K562 (cell line): ENCODE data around the gene ACADVL. TPM values are rescaled to one million over a fixed set of nuclear protein-coding genes. Genes with fewer than 3 reads are reported as not detected.

Experiments used
- ATAC-seq: fragments of 200-7000 bp; cut with Tn5 transposase; 3 replicates; pipeline ENCODE4 v1.9.1; 2020; ENCODE audit warnings: moderate library complexity
- Bru-seq: library from RNA; stranded (reverse); fragments of 400-500 nt; gene quantifications from one replicate; lab custom pipeline; 2021; lab: Mats Ljungman, UMichigan
- BruChase-seq, 2 experiments: library from RNA; stranded (reverse); fragments of 400-500 nt; gene quantifications; one replicate each; lab custom pipeline; 2021; lab: Mats Ljungman, UMichigan
- BruUV-seq: library from RNA; stranded (reverse); fragments of 400-500 nt; replicated peaks from 2 replicates; lab custom pipeline; 2021; lab: Mats Ljungman, UMichigan
- CTCF ChIA-PET: fragments of 300-600 bp; formaldehyde crosslinking; extraction: SDS; loops from one replicate; lab custom pipeline; 2021; ENCODE audit warnings: low intra/inter-chr PET ratio; lab: Yijun Ruan, JAX
- POLR2A ChIA-PET: fragments of 300-600, 350-650 bp; sonication (Branson Sonifier 250); formaldehyde crosslinking; extraction: SDS; loops from one replicate; lab custom pipeline; 2021; ENCODE audit warnings: antibody characterized with exemption, inconsistent platforms; lab: Yijun Ruan, JAX
- DNase-seq, 4 experiments: peaks; one replicate each; pipeline versions ENCODE4 v3.0.0 to v3.0.0-alpha.2; 2011 to 2018; ENCODE audit warnings: low spot score in 3 of 4, mixed read lengths in 3 of 4; ENCODE audit errors: extremely low read depth in 1 of 4
- FAIRE-seq: peaks from 2 replicates; lab custom pipeline; 2011; peaks lifted over from hg19 to GRCh38; lab: Jason Lieb, UNC
- H2AFZ ChIP-seq: 2 replicates; pipeline ENCODE4 v1.6.0; 2011; ENCODE audit warnings: low read depth, low read length, control low read depth, inconsistent platforms
- H3K27ac ChIP-seq: fragments of 200-600 bp; 3 replicates; pipeline ENCODE4 v1.8.0; 2011; ENCODE audit warnings: low read depth, mild to moderate bottlenecking, control low read depth, inconsistent platforms, low read length, moderate library complexity, mixed read lengths; ENCODE audit errors: extremely low read depth
- H3K27me3 ChIP-seq, 2 experiments: fragments of 300-600 bp in 1 of 2; 2 replicates in 1 of 2; 3 replicates in 1 of 2; pipeline versions ENCODE4 v1.6.0 to v1.8.0; 2011; ENCODE audit warnings: inconsistent platforms in 2 of 2, low read length in 2 of 2, mild to moderate bottlenecking in 1 of 2, mixed read lengths in 1 of 2, moderate library complexity in 1 of 2; ENCODE audit not compliant: control insufficient read depth in 2 of 2, insufficient read depth in 2 of 2
- H3K36me3 ChIP-seq: fragments of 300-600 bp; 3 replicates; pipeline ENCODE4 v1.8.0; 2011; ENCODE audit warnings: mild to moderate bottlenecking, low read length, inconsistent platforms; ENCODE audit not compliant: control insufficient read depth, insufficient read depth
- H3K4me1 ChIP-seq, 2 experiments: fragments of 200-600 bp in 1 of 2; replicated peaks in 1 of 2; 2 replicates in 1 of 2; 3 replicates in 1 of 2; pipeline versions ENCODE4 v1.5.1 to v1.8.0; 2011; ENCODE audit warnings: inconsistent platforms in 2 of 2, low read length in 2 of 2, mild to moderate bottlenecking in 1 of 2, mixed read lengths in 1 of 2, moderate library complexity in 1 of 2; ENCODE audit not compliant: control insufficient read depth in 2 of 2, insufficient read depth in 2 of 2
- H3K4me2 ChIP-seq: 2 replicates; pipeline ENCODE4 v1.6.1; 2011; ENCODE audit warnings: low read length, control low read depth, inconsistent platforms, mixed read lengths; ENCODE audit not compliant: insufficient read depth
- H3K4me3 ChIP-seq: fragments of 200-600 bp; sonication (generic), shearing (Covaris generic); 2 replicates; pipeline ENCODE4 v1.5.1; 2016; ENCODE audit warnings: control low read depth, inconsistent platforms
- H3K79me2 ChIP-seq: fragments of 200-600 bp; 3 replicates; pipeline ENCODE4 v1.8.0; 2011; ENCODE audit warnings: low read length, inconsistent platforms; ENCODE audit not compliant: control insufficient read depth, insufficient read depth
- H3K9ac ChIP-seq, 2 experiments: 2 replicates each; pipeline versions ENCODE4 v1.6.0 to v1.6.1; 2011; ENCODE audit warnings: low read depth in 2 of 2, low read length in 2 of 2, control low read depth in 1 of 2, inconsistent platforms in 1 of 2, mild to moderate bottlenecking in 1 of 2, mixed read lengths in 1 of 2; ENCODE audit not compliant: insufficient read depth in 1 of 2
- H3K9me1 ChIP-seq: one replicate; pipeline ENCODE4 v1.6.0; 2011; ENCODE audit warnings: inconsistent platforms, mild to moderate bottlenecking, low read length, moderate library complexity; ENCODE audit not compliant: control insufficient read depth, insufficient read depth
- H3K9me3 ChIP-seq: replicated peaks from 2 replicates; pipeline ENCODE4 v1.5.1; 2011; ENCODE audit warnings: low read depth, low read length, inconsistent platforms; ENCODE audit not compliant: control insufficient read depth, insufficient read depth
- H4K20me1 ChIP-seq: replicated peaks from 2 replicates; pipeline ENCODE4 v1.6.1; 2011; ENCODE audit warnings: low read length, inconsistent platforms, mixed read lengths; ENCODE audit not compliant: control insufficient read depth, insufficient read depth
- FOXK2 ChIP-seq, 2 experiments: fragments of 450-650 bp; IDR thresholded peaks in 1 of 2; conservative IDR thresholded peaks in 1 of 2; 2 replicates each; pipeline ENCODE4 v1.6.1; 2016; ENCODE audit warnings: low read depth in 2 of 2, mild to moderate bottlenecking in 1 of 2
- MLX ChIP-seq, 2 experiments: fragments of 450-650 bp in 1 of 2; sonication (generic) in 1 of 2; formaldehyde crosslinking; conservative IDR thresholded peaks; 2 replicates each; pipeline versions ENCODE4 v1.4.0 to v1.8.1; 2020 to 2022; ENCODE audit warnings: mild to moderate bottlenecking in 1 of 2, missing genetic modification reagents in 1 of 2
- NCOA1 ChIP-seq: fragments of 450-650 bp; IDR thresholded peaks from 2 replicates; pipeline ENCODE4 v1.6.1; 2016; ENCODE audit warnings: low read depth
- SMARCB1 ChIP-seq: IDR thresholded peaks from 2 replicates; pipeline ENCODE4 v1.6.1; 2011; ENCODE audit warnings: improper control_type of control experiment, low read depth; ENCODE audit not compliant: insufficient read length
- STAT6 ChIP-seq: sonication (generic); formaldehyde crosslinking; IDR thresholded peaks from 2 replicates; pipeline ENCODE4 v1.8.1; 2023; ENCODE audit warnings: mild to moderate bottlenecking, missing genetic modification reagents
- ZBTB26 ChIP-seq: fragments of 450-650 bp; formaldehyde crosslinking; IDR thresholded peaks from 2 replicates; pipeline ENCODE4 v1.4.0; 2022; ENCODE audit warnings: missing genetic modification characterization
- ZNF143 ChIP-seq: sonication (generic); formaldehyde crosslinking; IDR thresholded peaks from 2 replicates; pipeline ENCODE4 v1.9.0; 2022; ENCODE audit warnings: mild to moderate bottlenecking, missing genetic modification reagents
- ZNF253 ChIP-seq: fragments of 250-450 bp; sonication (Bioruptor Pico); conservative IDR thresholded peaks from 2 replicates; pipeline ENCODE4 v1.6.1; 2021; ENCODE audit warnings: mild to moderate bottlenecking
- ZNF75A ChIP-seq: fragments of 450-650 bp; formaldehyde crosslinking; IDR thresholded peaks from 2 replicates; pipeline ENCODE4 v1.4.0; 2020; ENCODE audit warnings: mild to moderate bottlenecking
- WGBS: fragments of 100-300 bp; shearing (Covaris generic); methylation state at CpG from one replicate; pipeline ENCODE4 v1.1.6; 2016; ENCODE audit warnings: low coverage, mixed read lengths; ENCODE audit not compliant: insufficient coverage; ENCODE audit errors: missing lambda C conversion rate; 5-methylcytosine and 5-hydroxymethylcytosine counted together
- in situ Hi-C: fragments of 300-500 bp; cut with MboI; formaldehyde crosslinking; loops from 4 replicates; pipeline ENCODE4 v1.15.0; 2018; ENCODE audit warnings: inconsistent platforms, mixed read lengths
- intact Hi-C: fragments of 100-400 bp; cut with micrococcal nuclease; formaldehyde crosslinking; loops from 2 replicates; pipeline ENCODE4 v1.14.2; 2022
- long read RNA-seq, 3 experiments: library from polyadenylated mRNA in 2 of 3; library from RNA in 1 of 3; unstranded in 2 of 3; stranded (forward) in 1 of 3; transcript quantifications; one replicate each; pipeline ENCODE4 v2.0.0, GENCODE V29; 2019 to 2022
- polyA minus RNA-seq, 3 experiments: library from RNA; depleted of rRNA, polyadenylated mRNA; stranded (reverse); fragments of >200 nt; gene quantifications; 2 replicates each; pipeline ENCODE4 v1.2.3, GENCODE V29; 2011
- polyA plus RNA-seq, 8 experiments: library from polyadenylated mRNA; depleted of rRNA in 4 of 8; stranded (reverse) in 5 of 8; unstranded in 3 of 8; fragments of >200 nt; fragmentation: Nextera tagmentation in 2 of 8; fragmentation: Illumina TruSeq in 1 of 8; extraction: Ambion mirVana in 2 of 8; extraction: Trizol in 1 of 8; gene quantifications; 2 replicates each; pipeline versions ENCODE4 v1.2.1 to v1.2.3, GENCODE V29; 2011 to 2014; ENCODE audit warnings: inconsistent platforms in 1 of 8, missing spikeins in 1 of 8
- total RNA-seq, 7 experiments: library from RNA; depleted of rRNA in 6 of 7; stranded (reverse); fragments of >200 nt in 6 of 7; fragmentation: Illumina TruSeq in 2 of 7; extraction: Trizol in 2 of 7; gene quantifications; 2 replicates each; pipeline versions ENCODE4 v1.2.1 to v1.2.3, GENCODE V29; 2011 to 2021; ENCODE audit warnings: low replicate concordance in 1 of 7

The ACADVL gene
- 1,164 and 2,824 TPM in 2 replicates for total RNA-seq (2011; cell fraction: chromatin; rRNA removed; ENCODE audit: low replicate concordance)
- 1,687 and 1,801 TPM in 2 replicates for total RNA-seq (2011; cell fraction: nucleolus; rRNA removed)
- 1,262 and 1,361 TPM in 2 replicates for total RNA-seq (2011; cell fraction: nucleoplasm; rRNA removed)
- total RNA-seq (2014; rRNA removed): 214 and 235 TPM in 2 replicates
- 87.0 and 117 TPM in 2 replicates for total RNA-seq (2014; rRNA removed; fragmentation: Illumina TruSeq; extraction: Trizol)
- 180 and 194 TPM in 2 replicates for total RNA-seq (2015; rRNA removed; fragmentation: Illumina TruSeq; extraction: Trizol)
- 283 and 313 TPM in 2 replicates for total RNA-seq (2021)
- 261 and 459 TPM in 2 replicates for polyA plus RNA-seq (2011; rRNA removed)
- polyA plus RNA-seq (2011; cell fraction: cytosol; rRNA removed): 206 and 297 TPM in 2 replicates
- polyA plus RNA-seq (2011; cell fraction: nucleus; rRNA removed): 4,218 and 4,978 TPM in 2 replicates
- 380 and 644 TPM in 2 replicates for polyA plus RNA-seq (2012)
- polyA plus RNA-seq (2014; fragmentation: Illumina TruSeq; extraction: Trizol): 241 and 269 TPM in 2 replicates
- 10 to 100 TPM; 25.5 to 46.2 TPM for polyA plus RNA-seq (2014; fragmentation: Nextera tagmentation; extraction: Ambion mirVana)
- 376 and 449 TPM in 2 replicates for polyA plus RNA-seq (2014; rRNA removed)
- polyA minus RNA-seq (2011; rRNA and poly(A)+ RNA removed): 93.6 and 95.1 TPM in 2 replicates
- 82.1 and 82.9 TPM in 2 replicates for polyA minus RNA-seq (2011; cell fraction: cytosol; rRNA and poly(A)+ RNA removed)
- polyA minus RNA-seq (2011; cell fraction: nucleus; rRNA and poly(A)+ RNA removed): 363 and 519 TPM in 2 replicates
- percentile 80 among the genes with signal in this experiment for Bru-seq, nascent RNA
- BruChase-seq, experiment 1, labeled RNA remaining after a 2-hour chase: percentile 74 among the genes with signal in this experiment
- percentile 85 among the genes with signal in this experiment for BruChase-seq, experiment 2, labeled RNA remaining after a 6-hour chase
- long read RNA-seq, experiment 1, transcript ACADVL-214 (1 exons, 1,732 nt): minor isoform, 7 of 636 reads
- long read RNA-seq, experiment 1, transcript ACADVL-201 (19 exons, 2,352 nt): minor isoform, 34 of 636 reads
- long read RNA-seq, experiment 1, transcript ACADVL-202 (19 exons, 2,191 nt): minor isoform, 25 of 636 reads
- long read RNA-seq, experiment 1, transcript ACADVL-203 (20 exons, 2,323 nt): major isoform, 320 of 636 reads
- long read RNA-seq, experiment 1, partial matches to known transcripts: 157 of 636 reads
- long read RNA-seq, experiment 1, other reads (novel, unspliced or antisense): 88 of 636 reads
- long read RNA-seq, experiment 2, transcript ACADVL-203 (20 exons, 2,323 nt): major isoform, 51 of 116 reads
- long read RNA-seq, experiment 2, partial matches to known transcripts: 27 of 116 reads
- long read RNA-seq, experiment 2, other reads (novel, unspliced or antisense): 30 of 116 reads
- long read RNA-seq, experiment 3, transcript ACADVL-203 (20 exons, 2,323 nt): major isoform, 73 of 104 reads
- long read RNA-seq, experiment 3, partial matches to known transcripts: 8 of 104 reads
- long read RNA-seq, experiment 3, other reads (novel, unspliced or antisense): 14 of 104 reads

- Histone ChIP-seq H2AFZ (peak within 1 kb of the TSS; percentile 94), H4K20me1 (peaks cover 6% of the 10 kb centered on the region), H3K4me2 (peak within 1 kb of the TSS; percentile 93), H3K9me1 (peaks cover 6% of the 10 kb centered on the region), H3K9ac (peak within 1 kb of the TSS; percentile 90 to 99), H3K79me2 (peaks cover 42% of the 10 kb centered on the region), H3K27ac (peak within 1 kb of the TSS; percentile 90), H3K9me3 (no peaks in the 10 kb centered on the region), H3K4me3 (peak within 1 kb of the TSS; percentile 87), H3K4me1 (peaks cover 40 to 55% of the 10 kb centered on the region in 2 experiments), H3K36me3 (peaks cover 45% of the 10 kb centered on the region; the same call in 2 of the 3 replicates), H3K27me3 (no peaks in the 10 kb centered on the region)
- intact Hi-C loops: no loop called here
- ChIA-PET CTCF (no interaction called here), POLR2A (interaction anchor here (0.5 to 7.7 kb wide), 8 partner anchors 10 to 182 kb away, joined by 3 to 73 read pairs (median 3); partner anchors contain the start of genes DVL2, GABARAP and PHF23)
- 2% methylated on average over 28 of the region's 63 CpGs for WGBS
- TSS peak; percentile 57 for BruUV-seq
- DNase-seq: peak; percentile 75 to 89 (median 80)
- in situ Hi-C loops: no loop called here
- ATAC-seq: peak; percentile 88
- FAIRE-seq: peak; percentile 44
- TF ChIP-seq FOXK2 (conservative IDR thresholded peaks at IDR 0.05 in 1 of 2, IDR thresholded peaks at IDR 0.05 in 1 of 2; ENCODE audit: low read depth in 2 of 2) (no peak), MLX (CRISPR knock-in tag; conservative IDR thresholded peaks at IDR 0.05) (no peak), STAT6 (CRISPR knock-in tag) (no peak), ZNF253 (no peak), NCOA1 (no peak), ZBTB26 (CRISPR knock-in tag) (no peak), ZNF143 (CRISPR knock-in tag) (peak; percentile 90), SMARCB1 (no peak), ZNF75A (CRISPR knock-in tag) (no peak)
Observed at GRCh38 chr17:7219812-7220592, at the start of gene ACADVL, which contains the start of gene DLG4. ACADVL (plus strand) TSS chr17:7219938; CDS start chr17:7219985, 47 bp downstream. DLG4 (minus strand) TSS chr17:7219836.
